Measurements from ENCODE around the gene SAPCD2. TPM values are rescaled to one million over a fixed set of nuclear protein-coding genes. Genes with fewer than 3 reads are reported as not detected.
"Not testable (repeated sequence)": the region's sequence is repeated elsewhere in the genome, so short reads cannot be mapped to it uniquely, and the experiment has no call there.

SAPCD2 gene
- total RNA-seq, 1 donor from 2014 or later = 6.0 TPM

DNA sequence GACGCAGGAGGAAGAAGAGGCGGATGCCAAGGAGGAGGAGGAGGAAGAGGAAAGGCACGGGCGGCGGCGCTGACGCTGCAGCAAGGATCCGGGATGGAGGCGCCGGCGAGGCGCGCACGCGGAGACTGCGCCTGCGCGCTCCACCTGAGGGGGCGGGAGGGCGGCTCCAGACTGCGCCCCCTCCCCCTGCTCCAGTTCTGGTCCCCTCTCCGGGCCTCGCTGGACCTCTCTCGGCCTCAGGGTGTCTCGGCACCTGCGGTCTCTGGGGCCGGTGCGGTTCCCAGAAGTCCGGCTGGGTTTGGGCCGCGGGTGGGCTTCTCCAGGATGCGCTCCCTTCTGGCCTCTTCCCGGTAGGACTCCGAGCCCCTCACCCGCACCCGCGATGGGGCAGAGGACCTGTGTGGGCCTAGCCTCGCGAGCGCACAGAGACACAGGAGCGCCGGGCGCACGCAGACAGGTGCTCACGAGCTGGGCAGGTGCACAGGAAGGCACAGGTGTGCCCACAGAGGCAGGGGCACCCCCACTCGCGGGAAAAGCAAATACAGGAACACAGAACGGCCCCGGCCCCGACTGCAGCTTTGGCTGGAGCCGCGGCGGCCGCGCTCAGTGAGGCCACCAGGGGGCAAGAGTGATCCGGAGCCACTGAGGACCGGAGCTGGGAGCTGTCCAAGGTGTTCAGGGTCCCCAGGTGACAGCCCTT, 24.1 kb downstream of the SAPCD2 start, which contains the start of gene NPDC1:
Gene NPDC1, minus strand, starts transcription at position 90 of the 700 bp plus-strand sequence. CDS start 188 bp downstream, outside the sequence.
- peak; percentile 89 for DNase-seq

GRCh38 chr9:137045294-137046087, 24.9 kb downstream of the SAPCD2 start:
- DNase-seq = peak; percentile 66

DNA sequence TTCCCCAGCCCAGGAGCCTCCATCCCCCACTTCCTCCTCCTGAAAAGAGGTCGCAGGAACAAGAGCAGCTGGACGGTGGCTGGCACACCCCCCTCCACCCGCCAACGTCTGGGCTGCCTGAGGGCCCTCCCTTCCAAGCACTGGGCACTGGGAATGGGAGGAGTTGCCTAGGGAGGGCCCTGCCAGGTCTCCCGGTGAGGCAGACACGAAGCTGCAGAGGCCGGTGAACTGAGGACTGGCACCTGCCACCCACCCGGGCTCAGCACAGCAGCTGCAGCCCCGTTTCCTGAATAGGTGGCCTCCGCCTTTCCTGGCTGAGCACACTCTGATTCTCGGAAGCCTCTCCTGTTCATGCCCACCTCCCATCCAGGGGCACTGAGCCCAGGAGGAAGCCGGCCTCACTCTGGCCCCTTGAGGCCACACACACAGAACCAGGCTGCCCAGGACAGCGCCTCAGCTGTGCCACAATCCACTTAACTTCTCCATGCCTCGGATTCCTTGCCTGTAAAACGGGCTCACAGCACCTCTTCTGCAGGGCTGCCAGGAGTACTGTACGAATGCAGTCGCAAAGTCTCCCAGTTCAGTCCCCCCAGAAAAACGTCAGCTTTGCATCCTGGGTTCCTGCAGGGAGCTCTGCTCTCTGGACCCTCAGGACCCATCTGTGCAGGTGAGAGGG, 25.7 kb downstream of the SAPCD2 start:
- peak; percentile 46 for DNase-seq

DNA sequence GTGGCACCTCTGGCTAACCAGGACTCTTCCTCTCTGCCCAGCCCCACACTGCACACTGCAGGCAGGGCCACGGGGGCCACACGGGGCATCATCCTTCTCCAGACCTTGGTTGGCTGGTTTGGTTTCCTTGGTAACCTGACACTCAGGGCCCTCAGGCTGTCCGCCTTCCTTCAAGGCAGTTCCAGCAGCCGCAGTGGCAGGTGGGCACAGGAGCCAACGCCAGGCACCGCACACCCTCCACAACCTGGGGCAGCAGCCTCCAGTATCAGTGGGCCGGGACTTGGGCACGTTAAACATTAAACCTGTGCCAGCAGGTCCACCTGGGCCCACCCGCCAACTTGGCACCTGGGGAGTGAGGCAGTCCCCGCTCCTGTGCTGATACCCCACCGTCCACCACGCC, 26.3 kb downstream of the SAPCD2 start:
- no peak for DNase-seq

GRCh38 chr9:137042751-137043727, 27.3 kb downstream of the SAPCD2 start:
- DNase-seq = peak; percentile 45

- DNase-seq = peak; percentile 53
Observed at GRCh38 chr9:137041124-137041523, 29.2 kb downstream of the SAPCD2 start.

GRCh38 chr9:137040568-137040967, 29.8 kb downstream of the SAPCD2 start:
- DNase-seq = no peak

DNA sequence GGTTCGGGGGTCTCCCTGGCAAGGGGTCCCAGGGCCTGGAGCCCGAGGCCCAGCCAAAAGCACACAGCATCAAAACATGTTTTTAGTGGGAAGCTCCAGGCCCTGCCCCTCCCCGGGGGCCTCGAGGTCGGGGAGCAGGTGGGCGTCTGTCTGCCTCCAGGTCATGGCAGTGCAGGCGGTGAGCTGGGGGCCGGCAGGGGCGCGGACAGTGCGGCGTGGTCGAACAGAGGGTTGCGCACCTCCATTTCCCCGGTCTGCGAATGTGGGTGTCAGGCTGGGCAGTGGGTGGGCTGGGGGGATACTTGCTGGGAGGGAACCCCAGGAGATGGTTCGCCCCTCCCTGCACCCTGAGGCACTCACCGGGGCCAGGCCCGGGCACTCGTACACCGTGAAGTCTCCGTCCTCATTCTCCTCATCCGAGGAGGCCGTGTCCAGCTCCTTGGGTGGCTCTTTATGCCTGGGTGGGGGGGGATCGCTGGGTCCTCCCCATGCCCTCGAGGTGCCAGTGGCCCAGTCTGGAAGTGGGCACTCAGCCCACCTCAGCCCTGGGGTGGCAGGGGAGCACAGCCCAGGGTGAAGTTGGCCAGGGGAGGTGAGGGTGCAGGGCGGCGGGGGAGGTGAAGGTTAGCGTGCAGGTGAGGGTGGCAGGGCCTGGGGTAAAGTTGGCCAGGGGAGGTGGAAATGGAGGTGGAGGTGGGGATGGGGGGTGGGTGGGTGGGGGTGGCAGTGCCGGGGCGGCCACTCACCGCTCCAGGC, 30.6 kb downstream of the SAPCD2 start:
- no peak for DNase-seq

GRCh38 chr9:137038916-137039315, 31.4 kb downstream of the SAPCD2 start:
- no peak for DNase-seq

- no peak for DNase-seq
Observed at GRCh38 chr9:137037483-137037882, 32.9 kb downstream of the SAPCD2 start.

GRCh38 chr9:137037035-137037434, 33.3 kb downstream of the SAPCD2 start:
- DNase-seq = no peak

DNA sequence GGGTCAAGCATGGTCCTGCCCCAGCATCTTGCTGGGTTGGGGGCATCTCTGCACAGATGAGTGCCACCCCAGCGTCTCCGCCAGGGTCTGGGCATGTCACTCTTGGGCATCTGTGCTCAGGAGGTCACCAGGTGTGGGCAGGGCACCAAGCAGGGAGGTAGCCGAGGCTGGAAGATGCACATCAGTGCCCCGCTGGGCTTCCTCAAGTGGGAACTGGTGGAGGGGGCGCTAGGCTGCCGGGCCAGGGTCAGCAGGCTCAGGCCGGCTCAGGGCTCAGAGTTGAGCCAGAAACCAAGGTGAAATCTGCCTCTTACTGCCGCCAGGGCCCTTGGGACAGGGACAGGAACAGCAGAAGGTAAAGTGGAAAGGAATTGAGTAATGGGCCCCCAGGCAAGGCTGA, 34.4 kb downstream of the SAPCD2 start:
- no peak for DNase-seq

GRCh38 chr9:137035507-137035834, 34.9 kb downstream of the SAPCD2 start:
- no peak for DNase-seq

- DNase-seq = peak; percentile 93
Observed at GRCh38 chr9:137034709-137035506, 35.4 kb downstream of the SAPCD2 start.

- DNase-seq = no peak
Observed at GRCh38 chr9:137034039-137034708, 36.2 kb downstream of the SAPCD2 start.

GRCh38 chr9:137033481-137033880, 36.9 kb downstream of the SAPCD2 start:
- DNase-seq = not testable (repeated sequence)

- no peak for DNase-seq
Observed at GRCh38 chr9:137032858-137033257, 37.5 kb downstream of the SAPCD2 start.

DNA sequence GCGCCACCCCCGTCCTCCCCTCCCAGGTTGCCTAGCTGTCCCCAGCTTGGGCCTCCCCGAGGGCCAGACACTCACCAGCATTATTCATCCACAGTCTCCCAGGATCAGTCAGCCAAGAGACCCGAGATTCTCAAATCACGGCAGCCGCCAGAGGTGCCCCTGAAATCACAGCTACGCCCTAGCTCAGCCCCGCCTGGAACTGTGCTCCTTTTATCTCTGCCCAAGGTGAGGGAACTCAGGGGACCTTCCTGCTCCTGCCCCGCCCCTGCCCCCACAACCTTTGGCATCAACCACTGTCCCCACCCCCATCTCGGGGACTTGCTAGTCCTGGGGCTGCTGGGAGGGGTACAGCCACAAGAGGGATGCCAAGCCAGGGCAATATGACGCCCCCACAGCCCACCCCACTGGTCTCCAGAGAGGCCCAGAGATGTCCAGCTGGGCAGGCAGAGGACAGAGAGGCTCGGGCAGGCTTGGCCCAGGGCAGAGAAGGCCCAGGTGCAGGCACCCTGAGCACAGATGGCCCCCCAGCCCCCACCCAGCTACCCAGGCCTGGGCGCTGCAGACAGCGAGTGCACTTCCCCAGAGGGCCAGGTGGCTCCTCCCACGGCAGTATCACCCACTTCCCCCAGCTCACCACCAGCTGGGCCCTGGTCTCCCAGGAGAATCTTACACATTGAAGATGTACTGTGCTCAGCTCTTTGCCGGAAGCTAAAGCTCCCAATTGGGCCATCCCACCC, 38.3 kb downstream of the SAPCD2 start, which contains the start of gene FUT7:
Gene FUT7, minus strand, starts transcription at position 185 of the 737 bp plus-strand sequence. Its CDS starts 97 bp downstream, at position 88.
- DNase-seq = no peak

Data from dermis blood vessel endothelial cell (primary cell).